ENCODE results near the gene MTUS2. TPM values are rescaled to one million over a fixed set of nuclear protein-coding genes. Genes with fewer than 3 reads are reported as not detected.

MTUS2 gene
- total and polyA plus RNA-seq, 9 of the 15 experiments (the other 6 are each of a cell fraction or from before 2014, with no cell fraction given), result 0.01 to 0.28 (median 0.06) TPM; not detected in 1

DNA sequence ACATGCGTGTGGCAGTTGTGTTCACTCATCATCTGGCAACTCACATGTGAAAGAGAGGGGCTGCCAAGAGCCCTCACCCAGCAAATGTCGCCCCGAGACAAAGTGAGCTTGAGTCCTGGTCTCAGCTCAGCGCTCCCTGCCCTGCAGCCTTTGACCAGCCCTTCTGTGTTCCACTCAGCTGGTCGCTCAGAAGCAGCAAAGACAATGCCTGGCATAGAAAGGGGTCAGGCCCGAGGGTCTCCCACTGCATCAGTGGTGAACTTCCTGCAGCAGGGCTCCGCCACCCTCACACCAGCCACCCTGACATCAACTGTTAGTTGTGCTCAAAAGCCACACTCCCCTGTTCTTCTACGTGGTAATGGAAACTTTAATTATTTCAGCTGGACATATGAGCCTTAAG lies 707.4 kb downstream of the MTUS2 start:
- no peak for ATAC-seq
- no TSS peak for BruUV-seq (replicated peaks)
- Histone ChIP-seq H3K9me3 (replicated peaks; ENCODE audit: control insufficient read depth, insufficient read depth, low read depth, low read length) (no peaks in the 10 kb centered on the region), H3K4me3 (no peak overlapping the region), H3K36me3 (ENCODE audit: control insufficient read depth, insufficient read depth, low read length) (peaks cover 65% of the 10 kb centered on the region; the same call in 2 of the 3 replicates), H3K27me3 (ENCODE audit: control insufficient read depth in 2 of 2, insufficient read depth in 2 of 2, low read length in 2 of 2) (no peaks in the 10 kb centered on the region), H3K4me2 (ENCODE audit: insufficient read depth, low read length) (no peak overlapping the region), H3K79me2 (ENCODE audit: control insufficient read depth, insufficient read depth, low read length) (no peaks in the 10 kb centered on the region), H4K20me1 (replicated peaks; ENCODE audit: control insufficient read depth, insufficient read depth, low read length) (no peaks in the 10 kb centered on the region), H3K27ac (ENCODE audit: extremely low read depth, low read depth, low read length) (no peak overlapping the region), H3K9ac (ENCODE audit: insufficient read depth in 1 of 2, low read depth in 2 of 2, low read length in 2 of 2) (no peak overlapping the region), H2AFZ (ENCODE audit: low read depth, low read length) (no peak overlapping the region), H3K9me1 (ENCODE audit: control insufficient read depth, insufficient read depth, low read length) (no peaks in the 10 kb centered on the region), H3K4me1 (replicated peaks in 1 of 2; ENCODE audit: control insufficient read depth in 2 of 2, insufficient read depth in 2 of 2, low read length in 2 of 2) (no peaks in the 10 kb centered on the region)
- POLR2A ChIA-PET, result no interaction called here
- in situ Hi-C loops (cut with MboI), result no loop called here
- no peak for DNase-seq (ENCODE audit: extremely low read depth in 1 of 4, low spot score in 3 of 4)
- FAIRE-seq, result no peak
- CTCF ChIA-PET (ENCODE audit: low intra/inter-chr PET ratio), result no interaction called here
- WGBS (ENCODE audit: insufficient coverage, low coverage, missing lambda C conversion rate), result 90% methylated on average over 6 of the region's 8 CpGs
- intact Hi-C loops (cut with micrococcal nuclease), result no loop called here
- TF ChIP-seq, protein P1, sequence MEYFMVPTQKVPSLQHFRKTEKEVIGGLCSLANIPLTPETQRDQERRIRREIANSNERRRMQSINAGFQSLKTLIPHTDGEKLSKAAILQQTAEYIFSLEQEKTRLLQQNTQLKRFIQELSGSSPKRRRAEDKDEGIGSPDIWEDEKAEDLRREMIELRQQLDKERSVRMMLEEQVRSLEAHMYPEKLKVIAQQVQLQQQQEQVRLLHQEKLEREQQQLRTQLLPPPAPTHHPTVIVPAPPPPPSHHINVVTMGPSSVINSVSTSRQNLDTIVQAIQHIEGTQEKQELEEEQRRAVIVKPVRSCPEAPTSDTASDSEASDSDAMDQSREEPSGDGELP (CRISPR knock-in tag; IDR thresholded peaks at IDR 0.05; ENCODE audit: borderline replicate concordance), result no peak
- TF ChIP-seq FOXA3 (CRISPR knock-in tag; conservative IDR thresholded peaks at IDR 0.05 in 1 of 2, IDR thresholded peaks at IDR 0.05 in 1 of 2), result no peak
- TF ChIP-seq HBP1 (CRISPR knock-in tag; IDR thresholded peaks at IDR 0.05), result no peak
- no peak for TF ChIP-seq ATF7 (IDR thresholded peaks at IDR 0.05)
- no peak for TF ChIP-seq ZNF384 (IDR thresholded peaks at IDR 0.05; ENCODE audit: low read depth, low read length)
- no peak for TF ChIP-seq MYBL2 (IDR thresholded peaks at IDR 0.05; ENCODE audit: low read depth)
- no peak for TF ChIP-seq MYBL2 (CRISPR knock-in tag; IDR thresholded peaks at IDR 0.05; ENCODE audit: borderline replicate concordance)
- TF ChIP-seq STAT5A (IDR thresholded peaks at IDR 0.05; ENCODE audit: borderline replicate concordance, low read length), result no peak
- no peak for TF ChIP-seq ZBED1 (IDR thresholded peaks at IDR 0.05)
- TF ChIP-seq, protein P2, sequence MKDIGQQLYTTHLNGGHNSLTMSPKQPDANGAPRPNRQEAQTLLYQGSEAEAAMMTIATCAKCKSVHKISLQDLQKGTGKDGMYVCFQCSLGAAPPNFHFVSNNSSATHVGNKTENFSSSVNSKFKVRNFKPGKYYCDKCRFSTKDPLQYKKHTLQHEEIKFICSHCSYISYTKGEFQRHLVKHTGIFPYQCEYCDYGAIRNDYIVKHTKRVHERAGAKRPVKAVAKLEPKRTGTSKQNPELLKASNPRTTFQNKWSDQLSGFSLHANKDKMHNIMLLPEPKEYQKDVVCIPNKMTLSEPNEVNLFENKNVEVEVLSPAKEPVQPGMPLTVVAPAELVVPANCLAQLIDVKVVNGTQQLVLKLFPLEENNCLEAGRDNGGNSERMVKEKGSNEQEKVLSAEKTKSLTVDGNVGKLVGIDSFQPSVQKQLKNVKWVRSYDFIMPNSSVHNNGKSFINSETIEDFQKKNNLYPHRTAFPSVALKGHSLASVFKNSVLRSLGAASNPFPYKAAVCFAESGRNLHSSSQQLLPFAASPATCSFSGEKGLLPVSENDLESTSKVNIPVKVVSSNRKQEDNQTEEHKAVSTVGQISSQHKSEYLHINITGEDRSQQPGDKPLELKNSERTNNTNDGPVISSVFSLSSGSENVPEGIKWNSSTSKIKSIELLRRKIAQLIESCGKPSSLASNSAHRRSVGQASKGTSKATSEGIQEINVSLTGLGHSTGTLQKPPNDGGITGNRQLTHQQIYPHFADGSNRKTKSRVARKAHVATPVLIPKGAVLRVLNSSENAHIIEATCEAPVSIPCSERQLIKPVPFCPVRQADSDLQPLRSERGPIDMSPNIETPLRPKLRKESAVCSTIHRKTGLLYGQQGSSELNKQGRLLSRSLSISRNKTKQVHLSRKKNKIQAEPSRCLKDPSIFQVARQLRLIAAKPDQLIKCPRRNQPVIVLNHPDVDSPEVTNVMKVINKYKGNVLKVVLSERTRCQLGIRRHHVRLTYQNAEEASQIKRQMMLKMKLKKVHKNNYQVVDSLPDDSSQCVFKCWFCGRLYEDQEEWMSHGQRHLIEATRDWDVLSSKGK (CRISPR knock-in tag; IDR thresholded peaks at IDR 0.05), result no peak
- TF ChIP-seq E2F5 (CRISPR knock-in tag; IDR thresholded peaks at IDR 0.05), result no peak

All from K562 (cell line).